Esophagus muscularis mucosa (tissue), 4 donors: ENCODE measurements around the gene ZNF469.

Source experiments
- EP300 ChIP-seq: sonication (generic); formaldehyde crosslinking; IDR thresholded peaks from one replicate; pipeline ENCODE4 v1.6.1; 2017; ENCODE audit warnings: antibody characterized with exemption
- POLR2A ChIP-seq: fragments of 450-650 bp; IDR thresholded peaks from one replicate; pipeline ENCODE4 v1.6.1; 2017; ENCODE audit warnings: antibody characterized with exemption, moderate library complexity, mild to moderate bottlenecking, low read depth
- POLR2AphosphoS5 ChIP-seq, 2 donors: sonication (generic); formaldehyde crosslinking; IDR thresholded peaks; one replicate each; pipeline ENCODE4 v1.6.1; 2017; ENCODE audit warnings: antibody characterized with exemption in 2 of 2
- TF ChIP-seq, protein P1 (sequence below), 3 experiments: fragments of 200-600 bp in 2 of 3; fragments of 450-650 bp in 1 of 3; sonication (generic) in 2 of 3; IDR thresholded peaks; one replicate each; pipeline ENCODE4 v1.5.1; 2017 to 2019; ENCODE audit warnings: antibody characterized with exemption in 3 of 3, mild to moderate bottlenecking in 2 of 3, moderate library complexity in 1 of 3

DNA sequence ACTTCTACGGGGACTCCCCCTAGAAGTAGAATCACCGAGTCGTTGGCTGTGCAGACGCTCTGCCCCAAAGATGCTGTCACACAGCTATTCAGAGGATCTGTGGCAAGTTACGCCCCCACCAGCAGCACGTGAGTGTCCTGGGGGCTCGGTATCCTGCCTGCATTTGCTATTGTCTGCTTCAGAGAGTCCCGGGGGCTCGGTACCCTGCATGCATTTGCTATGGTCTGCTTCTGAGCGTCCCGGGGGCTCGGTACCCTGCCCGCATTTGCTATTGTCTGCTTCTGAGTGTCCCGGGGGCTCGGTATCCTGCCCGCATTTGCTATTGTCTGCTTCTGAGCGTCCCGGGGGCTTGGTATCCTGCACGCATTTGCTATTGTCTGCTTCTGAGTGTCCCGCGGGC, 23.8 kb upstream of the ZNF469 start:
- TF ChIP-seq, protein P1, sequence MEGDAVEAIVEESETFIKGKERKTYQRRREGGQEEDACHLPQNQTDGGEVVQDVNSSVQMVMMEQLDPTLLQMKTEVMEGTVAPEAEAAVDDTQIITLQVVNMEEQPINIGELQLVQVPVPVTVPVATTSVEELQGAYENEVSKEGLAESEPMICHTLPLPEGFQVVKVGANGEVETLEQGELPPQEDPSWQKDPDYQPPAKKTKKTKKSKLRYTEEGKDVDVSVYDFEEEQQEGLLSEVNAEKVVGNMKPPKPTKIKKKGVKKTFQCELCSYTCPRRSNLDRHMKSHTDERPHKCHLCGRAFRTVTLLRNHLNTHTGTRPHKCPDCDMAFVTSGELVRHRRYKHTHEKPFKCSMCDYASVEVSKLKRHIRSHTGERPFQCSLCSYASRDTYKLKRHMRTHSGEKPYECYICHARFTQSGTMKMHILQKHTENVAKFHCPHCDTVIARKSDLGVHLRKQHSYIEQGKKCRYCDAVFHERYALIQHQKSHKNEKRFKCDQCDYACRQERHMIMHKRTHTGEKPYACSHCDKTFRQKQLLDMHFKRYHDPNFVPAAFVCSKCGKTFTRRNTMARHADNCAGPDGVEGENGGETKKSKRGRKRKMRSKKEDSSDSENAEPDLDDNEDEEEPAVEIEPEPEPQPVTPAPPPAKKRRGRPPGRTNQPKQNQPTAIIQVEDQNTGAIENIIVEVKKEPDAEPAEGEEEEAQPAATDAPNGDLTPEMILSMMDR (IDR thresholded peaks at IDR 0.05) = no peak
- TF ChIP-seq POLR2AphosphoS5 (IDR thresholded peaks at IDR 0.05) (no peak), EP300 (no peak), POLR2A (no peak)
